ES-I3 (cell line): ENCODE data around the gene NOP56.
"Not testable (repeated sequence)": the region's sequence is repeated elsewhere in the genome, so short reads cannot be mapped to it uniquely, and the experiment has no call there.

Experiments
- H3K36me3 ChIP-seq: 2 replicates; pipeline ENCODE4 v1.6.1; 2013; ENCODE audit warnings: mild to moderate bottlenecking, low read length, control low read depth, moderate library complexity; ENCODE audit not compliant: insufficient read depth
- H3K4me1 ChIP-seq: 2 replicates; pipeline ENCODE4 v1.6.1; 2013; ENCODE audit warnings: mild to moderate bottlenecking, control low read depth, low read length; ENCODE audit not compliant: insufficient read depth
- H3K9ac ChIP-seq: 2 replicates; pipeline ENCODE4 v1.6.1; 2013; ENCODE audit warnings: low read depth, mild to moderate bottlenecking, low read length, moderate library complexity
- H3K9me3 ChIP-seq: 2 replicates; pipeline ENCODE4 v1.6.1; 2013; ENCODE audit warnings: mild to moderate bottlenecking, low read length, moderate library complexity; ENCODE audit not compliant: control insufficient read depth, insufficient read depth

The NOP56 gene

GRCh38 chr20:2684817-2685216, 32.4 kb downstream of the NOP56 start:
- not testable (repeated sequence) for H3K9ac ChIP-seq, H3K4me1 ChIP-seq, H3K36me3 ChIP-seq, H3K9me3 ChIP-seq

GRCh38 chr20:2687514-2687913, 35.1 kb downstream of the NOP56 start:
- H3K4me1 ChIP-seq = no peaks in the 10 kb centered on the region; the same call in 1 of the 2 replicates
- H3K36me3 ChIP-seq = no peaks in the 10 kb centered on the region
- H3K9ac ChIP-seq = no peak overlapping the region; the same call in 1 of the 2 replicates
- no peaks in the 10 kb centered on the region; the same call in 1 of the 2 replicates for H3K9me3 ChIP-seq

GRCh38 chr20:2688041-2688591, 35.7 kb downstream of the NOP56 start:
- H3K9me3 ChIP-seq = no peaks in the 10 kb centered on the region; the same call in 1 of the 2 replicates
- no peaks in the 10 kb centered on the region; the same call in 1 of the 2 replicates for H3K4me1 ChIP-seq
- H3K9ac ChIP-seq = peak overlapping the region; percentile 4; the same call in 1 of the 2 replicates
- no peaks in the 10 kb centered on the region for H3K36me3 ChIP-seq

- peaks cover 8% of the 10 kb centered on the region; the same call in 1 of the 2 replicates for H3K4me1 ChIP-seq
Observed at GRCh38 chr20:2690213-2690612, 37.8 kb downstream of the NOP56 start.

GRCh38 chr20:2690718-2691117, 38.3 kb downstream of the NOP56 start:
- no peaks in the 10 kb centered on the region; the same call in 1 of the 2 replicates for H3K9me3 ChIP-seq
- H3K36me3 ChIP-seq = no peaks in the 10 kb centered on the region
- peaks cover 13% of the 10 kb centered on the region for H3K4me1 ChIP-seq
- no peak overlapping the region for H3K9ac ChIP-seq

More at GRCh38 chr20:2690213-2690612, 37.8 kb downstream of the NOP56 start:
- Histone ChIP-seq H3K9ac (no peak overlapping the region), H3K9me3 (no peaks in the 10 kb centered on the region; the same call in 1 of the 2 replicates), H3K36me3 (no peaks in the 10 kb centered on the region)

DNA sequence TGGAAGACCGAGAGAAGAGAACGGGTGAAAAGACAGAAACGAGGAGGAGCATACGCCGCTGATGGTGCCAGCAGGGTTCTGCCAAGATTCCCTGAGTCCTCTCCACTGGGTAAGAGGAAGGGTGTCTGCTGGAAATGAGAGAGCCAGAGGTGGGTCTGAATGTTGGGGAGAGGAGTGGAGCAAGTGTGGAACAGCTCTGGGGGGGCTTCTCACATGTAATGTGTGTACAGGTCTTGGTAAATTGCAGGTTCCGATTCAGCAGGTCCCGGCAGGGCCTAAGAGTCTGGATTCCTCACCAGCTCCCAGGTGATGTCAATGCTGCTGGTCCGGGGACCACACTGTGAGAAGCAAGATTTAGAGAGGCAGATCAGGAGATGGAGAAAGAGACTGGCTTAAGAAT, 38.7 kb downstream of the NOP56 start:
- no peaks in the 10 kb centered on the region; the same call in 1 of the 2 replicates for H3K9me3 ChIP-seq
- H3K36me3 ChIP-seq = no peaks in the 10 kb centered on the region
- H3K4me1 ChIP-seq = peaks cover 13% of the 10 kb centered on the region
- no peak overlapping the region for H3K9ac ChIP-seq

- Histone ChIP-seq H3K36me3 (no peaks in the 10 kb centered on the region), H3K9ac (peak overlapping the region; percentile 52; the same call in 1 of the 2 replicates), H3K4me1 (peaks cover 13% of the 10 kb centered on the region), H3K9me3 (no peaks in the 10 kb centered on the region; the same call in 1 of the 2 replicates)
Observed at GRCh38 chr20:2691663-2692035, 39.2 kb downstream of the NOP56 start.

DNA sequence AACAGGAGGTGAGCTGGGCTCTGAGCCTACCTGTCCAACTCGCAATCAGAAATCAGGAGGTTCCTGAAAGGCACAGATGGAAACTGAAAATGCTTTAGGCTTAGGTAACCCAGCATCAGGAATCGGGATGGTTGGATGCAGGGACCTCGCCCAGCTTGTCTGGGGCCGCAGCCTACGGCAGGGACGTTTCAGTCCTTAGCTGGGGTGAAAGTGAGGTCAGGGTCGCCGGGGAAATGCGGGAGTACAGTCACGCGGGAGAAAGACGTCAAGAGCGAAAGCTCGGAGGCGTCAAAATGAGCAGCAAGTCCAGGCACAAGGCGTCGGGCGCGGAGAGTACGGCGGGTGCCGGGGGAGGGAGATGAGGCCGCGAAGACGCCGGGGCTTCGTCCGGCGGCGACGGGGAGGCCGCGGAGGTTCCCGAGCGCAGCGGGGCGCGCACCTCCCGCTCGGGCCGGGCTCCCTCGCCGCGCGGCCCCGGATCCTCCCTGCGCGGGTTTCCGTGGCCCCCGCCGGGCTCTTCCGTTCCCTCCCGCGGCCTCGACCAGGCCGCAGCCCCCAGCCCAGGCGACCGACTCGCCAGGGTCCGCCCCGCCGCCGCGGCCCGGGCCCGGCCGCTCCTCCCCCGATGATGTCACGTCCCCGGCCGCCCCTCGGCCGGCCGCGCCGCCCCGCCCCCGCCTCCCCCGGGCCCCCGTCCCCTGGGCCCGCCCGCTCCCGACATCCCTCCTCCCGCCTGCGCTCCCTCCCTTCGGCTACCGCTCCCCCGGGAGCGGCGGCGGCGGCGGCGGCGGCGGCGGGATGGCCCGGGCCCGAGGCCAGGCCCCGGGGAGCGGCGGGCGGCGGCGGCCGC, 39.8 kb downstream of the NOP56 start, which contains the start of gene EBF4:
EBF4 (plus strand) TSS at position 745 of the 850 bp plus-strand sequence. CDS start 866 bp downstream, outside the sequence.
- H3K9me3 ChIP-seq = no peaks in the 10 kb centered on the region; the same call in 1 of the 2 replicates
- H3K4me1 ChIP-seq = peaks cover 13% of the 10 kb centered on the region
- H3K9ac ChIP-seq = peak within 1 kb of the TSS; percentile 52
- H3K36me3 ChIP-seq = no peaks in the 10 kb centered on the region

- no peaks in the 10 kb centered on the region; the same call in 1 of the 2 replicates for H3K9me3 ChIP-seq
- peak overlapping the region; percentile 42; the same call in 1 of the 2 replicates for H3K9ac ChIP-seq
- peaks cover 13% of the 10 kb centered on the region for H3K4me1 ChIP-seq
- no peaks in the 10 kb centered on the region for H3K36me3 ChIP-seq
Observed at GRCh38 chr20:2692886-2693285, 40.5 kb downstream of the NOP56 start.

GRCh38 chr20:2693286-2694007, 41.0 kb downstream of the NOP56 start:
- Histone ChIP-seq H3K4me1 (peaks cover 13% of the 10 kb centered on the region), H3K9me3 (no peaks in the 10 kb centered on the region; the same call in 1 of the 2 replicates), H3K9ac (peak overlapping the region; percentile 42; the same call in 1 of the 2 replicates), H3K36me3 (no peaks in the 10 kb centered on the region)

- Histone ChIP-seq H3K9ac (peak overlapping the region; percentile 42; the same call in 1 of the 2 replicates), H3K4me1 (peaks cover 13% of the 10 kb centered on the region), H3K36me3 (no peaks in the 10 kb centered on the region)
Observed at GRCh38 chr20:2694008-2694471, 41.6 kb downstream of the NOP56 start.

GRCh38 chr20:2694519-2694918, 42.1 kb downstream of the NOP56 start:
- Histone ChIP-seq H3K4me1 (peaks cover 13% of the 10 kb centered on the region), H3K9me3 (no peaks in the 10 kb centered on the region; the same call in 1 of the 2 replicates), H3K9ac (no peak overlapping the region), H3K36me3 (no peaks in the 10 kb centered on the region)

More at GRCh38 chr20:2694008-2694471, 41.6 kb downstream of the NOP56 start:
- no peaks in the 10 kb centered on the region; the same call in 1 of the 2 replicates for H3K9me3 ChIP-seq

GRCh38 chr20:2695206-2695983, 43.0 kb downstream of the NOP56 start:
- no peaks in the 10 kb centered on the region for H3K36me3 ChIP-seq
- no peak overlapping the region for H3K9ac ChIP-seq
- H3K4me1 ChIP-seq = peaks cover 13% of the 10 kb centered on the region
- H3K9me3 ChIP-seq = no peaks in the 10 kb centered on the region; the same call in 1 of the 2 replicates
